Caco-2 (cell line): ENCODE results near the gene ADRA2A. TPM values are rescaled to one million over a fixed set of nuclear protein-coding genes. Genes with fewer than 3 reads are reported as not detected.

Experiments
- BruUV-seq: library from RNA; stranded (reverse); fragments of 400-500 nt; replicated peaks from 2 replicates; lab custom pipeline; 2021; lab: Mats Ljungman, UMichigan
- CTCF ChIA-PET: fragments of 300-600 bp; sonication (Branson Sonifier 250); formaldehyde crosslinking; loops from one replicate; lab custom pipeline; 2022; ENCODE audit warnings: antibody characterized with exemption; lab: Charles Lee
- POLR2A ChIA-PET: fragments of 300-600 bp; sonication (Branson Sonifier 250); formaldehyde crosslinking; loops from one replicate; lab custom pipeline; 2022; ENCODE audit warnings: antibody characterized with exemption; lab: Charles Lee
- DNase-seq, 2 experiments: peaks; one replicate each; pipeline versions ENCODE4 v3.0.0 to v3.0.0-alpha.2; 2020 to 2022
- H3K27me3 ChIP-seq: replicated peaks from 2 replicates; pipeline ENCODE4 v1.6.0; 2011; ENCODE audit warnings: low read length; ENCODE audit not compliant: control insufficient read depth, insufficient read depth
- H3K36me3 ChIP-seq: 2 replicates; pipeline ENCODE4 v1.5.1; 2011; ENCODE audit warnings: low read length; ENCODE audit not compliant: control insufficient read depth, insufficient read depth
- H3K4me1 ChIP-seq: fragments of 250-450 bp; sonication (Bioruptor Pico); 2 replicates; pipeline ENCODE4 v1.5.1; 2020; ENCODE audit warnings: mild to moderate bottlenecking
- H3K4me3 ChIP-seq: 2 replicates; pipeline ENCODE4 v1.5.1; 2011; ENCODE audit warnings: low read depth, mild to moderate bottlenecking, control low read depth, low read length
- H3K9me3 ChIP-seq: fragments of 250-450 bp; sonication (Bioruptor Pico); 2 replicates; pipeline ENCODE4 v1.5.1; 2020; ENCODE audit warnings: mild to moderate bottlenecking, moderate library complexity
- H3K27ac Mint-ChIP-seq: one replicate; pipeline ENCODE4 v1.8.0; 2022; ENCODE audit warnings: mixed read lengths; ENCODE audit not compliant: unreplicated experiment
- H3K27me3 Mint-ChIP-seq: one replicate; pipeline ENCODE4 v1.8.0; 2022; ENCODE audit warnings: mixed read lengths; ENCODE audit not compliant: insufficient read depth, unreplicated experiment
- H3K36me3 Mint-ChIP-seq: one replicate; pipeline ENCODE4 v1.8.0; 2022; ENCODE audit warnings: mild to moderate bottlenecking, mixed read lengths; ENCODE audit not compliant: insufficient read depth, unreplicated experiment
- H3K4me1 Mint-ChIP-seq: one replicate; pipeline ENCODE4 v1.8.0; 2022; ENCODE audit warnings: low read depth, mixed read lengths; ENCODE audit not compliant: unreplicated experiment
- H3K4me3 Mint-ChIP-seq: one replicate; pipeline ENCODE4 v1.8.0; 2022; ENCODE audit warnings: mild to moderate bottlenecking, moderate library complexity, mixed read lengths; ENCODE audit not compliant: unreplicated experiment
- H3K9me3 Mint-ChIP-seq: one replicate; pipeline ENCODE4 v1.8.0; 2022; ENCODE audit warnings: mixed read lengths; ENCODE audit not compliant: unreplicated experiment
- intact Hi-C: fragments of 100-400 bp; cut with micrococcal nuclease; formaldehyde crosslinking; loops from one replicate; pipeline ENCODE4 v1.10.0; 2022; ENCODE audit not compliant: unreplicated experiment
- total RNA-seq: library from RNA; stranded (reverse); gene quantifications from 2 replicates; pipeline ENCODE4 v1.2.3, GENCODE V29; 2022
- TF ChIP-seq, protein P1 (sequence below), 2 experiments: fragments of 200-600 bp in 1 of 2; IDR thresholded peaks; 1 replicate in 1 of 2; 2 replicates in 1 of 2; pipeline versions ENCODE4 v1.5.1 to v1.8.0; 2011 to 2022; ENCODE audit warnings: antibody characterized with exemption in 1 of 2, control low read depth in 1 of 2, inconsistent platforms in 1 of 2, low read depth in 1 of 2, low read length in 1 of 2, mild to moderate bottlenecking in 1 of 2, moderate library complexity in 1 of 2; ENCODE audit not compliant: insufficient read depth in 1 of 2, severe bottlenecking in 1 of 2, unreplicated experiment in 1 of 2

ADRA2A gene
- total RNA-seq, 1 experiment from 2014 or later: 0.70 TPM

- no TSS peak for BruUV-seq
- Histone ChIP-seq H3K4me3 (no peak overlapping the region), H3K4me1 (no peaks in the 10 kb centered on the region), H3K36me3 (no peaks in the 10 kb centered on the region), H3K9me3 (no peaks in the 10 kb centered on the region), H3K27me3 (no peaks in the 10 kb centered on the region; the same call in 1 of the 2 replicates)
- no peak for DNase-seq
- Mint-ChIP-seq H3K36me3 (no peaks in the 10 kb centered on the region), H3K4me3 (no peak overlapping the region), H3K4me1 (no peaks in the 10 kb centered on the region), H3K27me3 (peaks cover 4% of the 10 kb centered on the region), H3K9me3 (no peaks in the 10 kb centered on the region), H3K27ac (no peak overlapping the region)
- ChIA-PET CTCF (no interaction called here), POLR2A (no interaction called here)
- TF ChIP-seq, protein P1, sequence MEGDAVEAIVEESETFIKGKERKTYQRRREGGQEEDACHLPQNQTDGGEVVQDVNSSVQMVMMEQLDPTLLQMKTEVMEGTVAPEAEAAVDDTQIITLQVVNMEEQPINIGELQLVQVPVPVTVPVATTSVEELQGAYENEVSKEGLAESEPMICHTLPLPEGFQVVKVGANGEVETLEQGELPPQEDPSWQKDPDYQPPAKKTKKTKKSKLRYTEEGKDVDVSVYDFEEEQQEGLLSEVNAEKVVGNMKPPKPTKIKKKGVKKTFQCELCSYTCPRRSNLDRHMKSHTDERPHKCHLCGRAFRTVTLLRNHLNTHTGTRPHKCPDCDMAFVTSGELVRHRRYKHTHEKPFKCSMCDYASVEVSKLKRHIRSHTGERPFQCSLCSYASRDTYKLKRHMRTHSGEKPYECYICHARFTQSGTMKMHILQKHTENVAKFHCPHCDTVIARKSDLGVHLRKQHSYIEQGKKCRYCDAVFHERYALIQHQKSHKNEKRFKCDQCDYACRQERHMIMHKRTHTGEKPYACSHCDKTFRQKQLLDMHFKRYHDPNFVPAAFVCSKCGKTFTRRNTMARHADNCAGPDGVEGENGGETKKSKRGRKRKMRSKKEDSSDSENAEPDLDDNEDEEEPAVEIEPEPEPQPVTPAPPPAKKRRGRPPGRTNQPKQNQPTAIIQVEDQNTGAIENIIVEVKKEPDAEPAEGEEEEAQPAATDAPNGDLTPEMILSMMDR (IDR thresholded peaks at IDR 0.05; ENCODE audit: insufficient read depth in 1 of 2, low read depth in 1 of 2, low read length in 1 of 2, severe bottlenecking in 1 of 2, unreplicated experiment in 1 of 2): no peak
- intact Hi-C loops: no loop called here
These were observed 36.6 kb downstream of the ADRA2A start for GRCh38 chr10:111113238-111113960.

GRCh38 chr10:111113961-111114757 lies 37.3 kb downstream of the ADRA2A start:
- H3K4me1 Mint-ChIP-seq: no peaks in the 10 kb centered on the region
- no peaks in the 10 kb centered on the region for H3K9me3 Mint-ChIP-seq
- Histone ChIP-seq H3K4me1 (no peaks in the 10 kb centered on the region), H3K36me3 (no peaks in the 10 kb centered on the region), H3K9me3 (no peaks in the 10 kb centered on the region), H3K4me3 (no peak overlapping the region), H3K27me3 (no peaks in the 10 kb centered on the region; the same call in 1 of the 2 replicates)
- CTCF ChIA-PET: no interaction called here
- TF ChIP-seq, protein P1 (IDR thresholded peaks at IDR 0.05; ENCODE audit: insufficient read depth in 1 of 2, low read depth in 1 of 2, low read length in 1 of 2, severe bottlenecking in 1 of 2, unreplicated experiment in 1 of 2): no peak
- intact Hi-C loops: no loop called here
- POLR2A ChIA-PET: no interaction called here
- H3K27ac Mint-ChIP-seq: no peak overlapping the region
- H3K4me3 Mint-ChIP-seq: no peak overlapping the region
- DNase-seq: no peak
- no peaks in the 10 kb centered on the region for H3K36me3 Mint-ChIP-seq
- H3K27me3 Mint-ChIP-seq: peaks cover 3% of the 10 kb centered on the region
- no TSS peak for BruUV-seq

GRCh38 chr10:111114758-111115500 lies 38.1 kb downstream of the ADRA2A start:
- Mint-ChIP-seq H3K9me3 (no peaks in the 10 kb centered on the region), H3K27ac (no peak overlapping the region), H3K4me3 (no peak overlapping the region), H3K4me1 (no peaks in the 10 kb centered on the region), H3K27me3 (peaks cover 8% of the 10 kb centered on the region), H3K36me3 (no peaks in the 10 kb centered on the region)
- BruUV-seq: no TSS peak
- H3K36me3 ChIP-seq: no peaks in the 10 kb centered on the region
- intact Hi-C loops: no loop called here
- no peak for DNase-seq
- H3K4me3 ChIP-seq: no peak overlapping the region
- no peaks in the 10 kb centered on the region; the same call in 1 of the 2 replicates for H3K27me3 ChIP-seq
- ChIA-PET CTCF (no interaction called here), POLR2A (no interaction called here)
- no peaks in the 10 kb centered on the region for H3K9me3 ChIP-seq
- TF ChIP-seq, protein P1 (IDR thresholded peaks at IDR 0.05; ENCODE audit: insufficient read depth in 1 of 2, low read depth in 1 of 2, low read length in 1 of 2, severe bottlenecking in 1 of 2, unreplicated experiment in 1 of 2): no peak
- H3K4me1 ChIP-seq: no peaks in the 10 kb centered on the region
